T-cell (primary cell): ENCODE data around the gene BRD7. TPM values are rescaled to one million over a fixed set of nuclear protein-coding genes. Genes with fewer than 3 reads are reported as not detected.

Experiments used
- ATAC-seq, 4 experiments: fragments of 200-7000 bp in 3 of 4; fragments of 150-1000 bp in 1 of 4; cut with Tn5 transposase; replicated peaks in 1 of 4; 1 replicate in 3 of 4; 2 replicates in 1 of 4; pipeline ENCODE4 v1.10.0; 2021; ENCODE audit warnings: moderate library complexity in 3 of 4, mild to moderate bottlenecking in 2 of 4, moderate number of reproducible peaks in 1 of 4
- CTCF ChIA-PET, 2 donors: fragments of 300-600 bp; sonication (Branson Sonifier 250); formaldehyde crosslinking; loops; one replicate each; lab custom pipeline; 2022; ENCODE audit warnings: antibody characterized with exemption in 2 of 2; lab: Charles Lee
- POLR2A ChIA-PET, 2 donors: fragments of 300-600 bp; sonication (Branson Sonifier 250); formaldehyde crosslinking; loops; one replicate each; lab custom pipeline; 2022; ENCODE audit warnings: antibody characterized with exemption in 2 of 2; lab: Charles Lee
- DNase-seq, 35 experiments: peaks; one replicate each; pipeline versions ENCODE4 v3.0.0 to v3.0.0-alpha.2; 2013 to 2023
- H3K27ac ChIP-seq: one replicate; pipeline ENCODE4 v1.5.1; 2013; ENCODE audit warnings: low read length
- H3K27me3 ChIP-seq, 2 experiments: replicated peaks in 1 of 2; 1 replicate in 1 of 2; 2 replicates in 1 of 2; pipeline versions ENCODE4 v1.6.1 to v1.7.0; 2013; ENCODE audit warnings: low read length in 1 of 2, mixed read lengths in 1 of 2; ENCODE audit not compliant: control insufficient read depth in 2 of 2, insufficient read depth in 2 of 2; ENCODE audit errors: extremely low read depth in 1 of 2
- H3K36me3 ChIP-seq, 2 donors: 1 replicate in 1 of 2; 2 replicates in 1 of 2; pipeline versions ENCODE4 v1.6.1 to v1.7.0; 2013; ENCODE audit warnings: low read length in 1 of 2; ENCODE audit not compliant: control insufficient read depth in 2 of 2, insufficient read depth in 1 of 2; ENCODE audit errors: extremely low read depth in 1 of 2
- H3K4me1 ChIP-seq, 2 experiments: 1 replicate in 1 of 2; 2 replicates in 1 of 2; pipeline versions ENCODE4 v1.6.1 to v1.7.0; 2013; ENCODE audit warnings: low read length in 2 of 2, mixed read lengths in 1 of 2; ENCODE audit not compliant: insufficient read depth in 2 of 2, control insufficient read depth in 1 of 2; ENCODE audit errors: extremely low read depth in 1 of 2
- H3K4me3 ChIP-seq, 2 donors: 1 replicate in 1 of 2; 2 replicates in 1 of 2; pipeline versions ENCODE4 v1.5.1 to v1.7.0; 2013; ENCODE audit warnings: mild to moderate bottlenecking in 2 of 2, low read length in 1 of 2, moderate library complexity in 1 of 2; ENCODE audit not compliant: control insufficient read depth in 1 of 2; ENCODE audit errors: extremely low read depth in 1 of 2
- H3K9me3 ChIP-seq: 2 replicates; pipeline ENCODE4 v1.7.0; 2013
- H3K27ac Mint-ChIP-seq, 2 donors: one replicate each; pipeline ENCODE4 v1.8.0; 2020 to 2021; ENCODE audit warnings: mild to moderate bottlenecking in 2 of 2, mixed read lengths in 2 of 2
- H3K27me3 Mint-ChIP-seq, 2 donors: one replicate each; pipeline ENCODE4 v1.8.0; 2021 to 2022; ENCODE audit warnings: mixed read lengths in 2 of 2
- H3K36me3 Mint-ChIP-seq: one replicate; pipeline ENCODE4 v1.8.0; 2021; ENCODE audit warnings: mixed read lengths
- H3K4me1 Mint-ChIP-seq, 3 donors: one replicate each; pipeline ENCODE4 v1.8.0; 2020 to 2022; ENCODE audit warnings: mixed read lengths in 3 of 3, mild to moderate bottlenecking in 1 of 3
- H3K4me3 Mint-ChIP-seq, 3 donors: one replicate each; pipeline ENCODE4 v1.8.0; 2020 to 2022; ENCODE audit warnings: mild to moderate bottlenecking in 3 of 3, mixed read lengths in 3 of 3, moderate library complexity in 3 of 3
- H3K9me3 Mint-ChIP-seq, 3 donors: one replicate each; pipeline ENCODE4 v1.8.0; 2020 to 2022; ENCODE audit warnings: mixed read lengths in 3 of 3
- WGBS: methylation state at CpG from one replicate; pipeline ENCODE4 v1.1.5; 2013; ENCODE audit warnings: missing lambda C conversion rate; ENCODE audit not compliant: insufficient coverage; 5-methylcytosine and 5-hydroxymethylcytosine counted together
- total RNA-seq, 35 experiments: library from RNA in 6 of 35; stranded (reverse) in 6 of 35; fragments of 120-200 nt in 1 of 35; gene quantifications; one replicate each; pipeline versions ENCODE4 v1.2.1 to v1.2.4 and lab custom pipeline; 2013 to 2026

BRD7 gene
- total RNA-seq, 5 donors from 2014 or later (not counting 1 experiment from before 2014, with no cell fraction given): 62.9 to 115 (median 75.4) TPM

DNA sequence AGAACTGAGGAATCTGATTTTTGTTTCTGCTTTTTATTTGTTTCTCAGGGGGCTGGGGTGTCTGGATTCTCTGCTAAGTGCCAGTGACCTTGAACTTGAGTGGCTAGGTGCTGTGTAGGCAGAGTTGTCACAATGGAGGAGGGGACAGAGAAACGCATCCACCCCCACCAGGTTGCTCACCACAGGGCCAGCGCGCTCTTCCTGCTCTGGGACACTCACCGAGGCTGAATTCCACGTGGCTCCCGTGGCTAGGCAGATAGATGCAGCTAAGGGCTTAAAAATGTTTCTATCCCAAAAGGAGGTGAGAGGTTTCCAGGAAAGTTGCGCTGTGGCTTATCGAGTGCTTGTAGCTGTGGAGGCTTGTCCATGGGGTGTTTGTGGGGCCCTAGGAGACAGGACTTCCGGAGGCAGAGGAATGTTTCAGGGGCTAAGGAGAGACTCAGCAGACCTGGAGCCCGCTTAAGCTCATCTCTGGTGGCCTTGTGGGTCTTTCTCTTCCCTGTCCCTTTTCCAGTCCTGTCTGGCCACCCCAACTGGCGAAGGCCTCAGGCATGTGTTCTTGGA, 65.7 kb downstream of the BRD7 start:
- Histone ChIP-seq H3K36me3 (peaks cover 41 to 92% of the 10 kb centered on the region in 2 donors), H3K27ac (no peak overlapping the region), H3K4me1 (no peaks in the 10 kb centered on the region), H3K9me3 (no peaks in the 10 kb centered on the region), H3K4me3 (no peak overlapping the region), H3K27me3 (no peaks in the 10 kb centered on the region)
- Mint-ChIP-seq H3K4me3 (no peak overlapping the region), H3K9me3 (no peaks in the 10 kb centered on the region), H3K27me3 (no peaks in the 10 kb centered on the region), H3K27ac (peak overlapping the region; percentile 52 to 59), H3K36me3 (peaks cover 15% of the 10 kb centered on the region), H3K4me1 (no peaks in the 10 kb centered on the region)
- ChIA-PET CTCF (interaction anchor here in 1 of 2 donors (1.0 kb wide), 1 partner anchor 53 kb away, joined by 3 read pairs; no protein-coding TSS in a partner anchor), POLR2A (no interaction called here)
- DNase-seq: no peak
- ATAC-seq: no peak
- 88% methylated on average over 4 of the region's 11 CpGs for WGBS

DNA sequence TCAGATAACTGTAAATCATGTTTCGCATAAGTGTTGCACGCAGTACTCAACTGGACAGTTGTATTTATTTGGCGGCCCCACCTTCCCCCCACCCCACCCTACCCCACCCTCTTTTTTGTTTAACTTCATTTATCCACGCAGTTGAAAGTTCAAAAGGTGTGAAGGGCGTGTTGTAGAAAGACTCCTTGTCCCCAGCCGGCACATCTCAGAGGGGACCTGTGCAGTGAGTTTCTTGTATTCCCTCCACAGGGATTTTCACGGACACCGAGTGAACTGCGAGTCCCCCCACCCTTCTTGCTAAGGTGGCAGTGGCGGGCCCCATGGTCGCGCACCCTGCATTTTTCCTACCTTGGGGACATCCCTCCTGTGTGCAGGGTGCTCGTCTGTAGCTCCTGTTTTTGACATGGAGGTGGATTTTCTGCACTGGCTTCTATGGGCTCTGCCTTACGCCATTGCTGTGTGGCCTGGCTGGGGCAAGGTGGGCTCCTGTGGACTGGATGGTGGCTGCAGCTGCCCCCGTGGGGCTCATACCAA, 66.2 kb downstream of the BRD7 start:
- peak in 1 of 35 experiments; percentile 21 for DNase-seq
- Histone ChIP-seq H3K4me3 (no peak overlapping the region), H3K36me3 (peaks cover 42 to 93% of the 10 kb centered on the region in 2 donors), H3K27me3 (no peaks in the 10 kb centered on the region), H3K4me1 (no peaks in the 10 kb centered on the region), H3K9me3 (no peaks in the 10 kb centered on the region), H3K27ac (no peak overlapping the region)
- ATAC-seq: no peak
- 95% methylated on average over 4 of the region's 15 CpGs for WGBS
- no peaks in the 10 kb centered on the region for H3K4me1 Mint-ChIP-seq
- peaks cover 15% of the 10 kb centered on the region for H3K36me3 Mint-ChIP-seq
- H3K4me3 Mint-ChIP-seq: no peak overlapping the region
- H3K27me3 Mint-ChIP-seq: no peaks in the 10 kb centered on the region
- peak overlapping the region in 1 of 2 donors; percentile 59 for H3K27ac Mint-ChIP-seq
- no peaks in the 10 kb centered on the region for H3K9me3 Mint-ChIP-seq
- POLR2A ChIA-PET: no interaction called here
- CTCF ChIA-PET: interaction anchor here in 1 of 2 donors (1.0 kb wide), 1 partner anchor 53 kb away, joined by 3 read pairs; no protein-coding TSS in a partner anchor

- Mint-ChIP-seq H3K4me3 (no peak overlapping the region), H3K36me3 (peaks cover 13% of the 10 kb centered on the region), H3K9me3 (no peaks in the 10 kb centered on the region), H3K27ac (peak overlapping the region in 1 of 2 donors; percentile 16), H3K4me1 (no peaks in the 10 kb centered on the region), H3K27me3 (no peaks in the 10 kb centered on the region)
- ATAC-seq (no peak), DNase-seq (peak in 1 of 35 experiments; percentile 23)
- POLR2A ChIA-PET: no interaction called here
- no peaks in the 10 kb centered on the region for H3K27me3 ChIP-seq
- no peaks in the 10 kb centered on the region for H3K4me1 ChIP-seq
- H3K36me3 ChIP-seq: peaks cover 42 to 93% of the 10 kb centered on the region in 2 donors
- no peaks in the 10 kb centered on the region for H3K9me3 ChIP-seq
- no peak overlapping the region for H3K4me3 ChIP-seq
- CTCF ChIA-PET: interaction anchor here in 1 of 2 donors (1.0 kb wide), 1 partner anchor 54 kb away, joined by 3 read pairs; no protein-coding TSS in a partner anchor
- 98% methylated on average over 16 of the region's 21 CpGs for WGBS
- no peak overlapping the region for H3K27ac ChIP-seq
These were observed 66.9 kb downstream of the BRD7 start for GRCh38 chr16:50301626-50302471.

DNA sequence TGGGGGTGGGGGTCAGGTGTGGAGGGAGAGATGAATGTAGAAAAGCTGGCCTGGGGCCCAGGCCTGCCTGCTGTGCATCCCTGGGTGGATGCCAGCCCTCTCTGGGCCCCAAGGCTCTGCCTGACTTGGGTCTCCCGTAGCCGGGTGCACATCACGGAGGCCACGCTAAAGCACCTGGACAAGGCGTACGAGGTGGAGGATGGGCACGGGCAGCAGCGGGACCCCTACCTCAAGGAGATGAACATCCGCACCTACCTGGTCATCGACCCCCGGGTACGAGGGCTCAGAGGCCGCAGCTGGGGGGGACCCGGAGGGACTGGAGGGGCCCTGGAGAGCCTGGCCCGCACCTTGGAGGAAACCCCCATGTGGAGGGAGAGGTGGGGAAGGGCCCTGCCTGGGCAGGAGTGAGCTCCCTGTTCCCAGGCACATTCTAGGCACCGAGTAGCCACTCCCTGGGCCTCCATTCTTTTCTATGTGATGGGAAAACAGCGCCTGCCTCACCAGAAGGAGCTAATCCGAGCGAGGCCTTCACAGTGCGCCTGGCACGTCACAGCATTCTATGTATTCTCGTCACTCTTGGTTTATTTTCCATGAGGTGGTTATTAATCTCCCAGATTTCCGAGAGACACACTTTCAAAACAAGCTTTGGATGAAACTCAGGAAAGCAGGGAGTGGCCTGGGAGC, 67.7 kb downstream of the BRD7 start:
- Histone ChIP-seq H3K4me3 (no peak overlapping the region), H3K9me3 (no peaks in the 10 kb centered on the region), H3K36me3 (peaks cover 35 to 92% of the 10 kb centered on the region in 2 donors), H3K27ac (no peak overlapping the region), H3K27me3 (no peaks in the 10 kb centered on the region), H3K4me1 (no peaks in the 10 kb centered on the region)
- no peak for ATAC-seq
- 99% methylated on average over 21 of the region's 23 CpGs for WGBS
- CTCF ChIA-PET: no interaction called here
- Mint-ChIP-seq H3K36me3 (peaks cover 12% of the 10 kb centered on the region), H3K4me3 (no peak overlapping the region), H3K4me1 (peaks cover 0 to 2% (median 0%) of the 10 kb centered on the region in 3 donors), H3K27me3 (no peaks in the 10 kb centered on the region), H3K27ac (no peak overlapping the region), H3K9me3 (no peaks in the 10 kb centered on the region)
- DNase-seq: peak in 1 of 35 experiments; percentile 16
- POLR2A ChIA-PET: no interaction called here

DNA sequence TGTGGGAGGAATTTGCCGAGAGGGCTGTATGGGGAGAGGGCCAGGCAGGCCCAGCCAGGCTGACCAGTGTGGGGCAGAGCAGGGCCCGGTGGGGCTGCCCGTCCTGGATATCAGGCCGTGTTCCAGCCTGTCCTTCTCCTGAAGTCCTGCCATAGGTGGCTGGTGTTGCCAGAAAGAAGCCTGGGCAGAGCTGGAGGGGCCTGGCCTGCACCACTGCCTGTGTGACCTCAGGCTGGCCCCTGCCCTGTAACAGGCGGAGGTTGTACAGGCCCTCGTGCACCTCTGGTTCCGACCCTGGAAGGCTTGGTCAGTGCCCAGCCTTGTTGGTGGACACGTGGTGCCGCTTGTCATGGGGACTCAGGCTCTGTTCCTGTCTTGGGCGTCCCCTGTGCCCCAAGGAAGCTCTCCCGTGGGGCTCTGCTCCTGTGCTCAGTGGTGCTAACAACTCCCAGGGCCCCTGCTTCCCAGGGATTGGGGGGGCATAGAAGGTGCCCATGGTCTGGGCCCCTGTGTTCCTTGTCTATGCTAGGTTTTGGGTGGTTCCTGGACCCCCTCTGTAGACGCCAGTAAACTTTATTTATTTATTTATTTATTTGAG, 69.2 kb downstream of the BRD7 start:
- Histone ChIP-seq H3K36me3 (peaks cover 36 to 92% of the 10 kb centered on the region in 2 donors), H3K27me3 (no peaks in the 10 kb centered on the region), H3K4me3 (no peak overlapping the region), H3K9me3 (no peaks in the 10 kb centered on the region), H3K27ac (no peak overlapping the region), H3K4me1 (peaks cover 0 to 5% of the 10 kb centered on the region in 2 experiments)
- Mint-ChIP-seq H3K9me3 (no peaks in the 10 kb centered on the region), H3K27ac (no peak overlapping the region), H3K36me3 (peaks cover 21% of the 10 kb centered on the region), H3K4me3 (no peak overlapping the region), H3K4me1 (peaks cover 0 to 3% (median 2%) of the 10 kb centered on the region in 3 donors), H3K27me3 (no peaks in the 10 kb centered on the region)
- CTCF ChIA-PET: no interaction called here
- DNase-seq (no peak), ATAC-seq (no peak)
- 97% methylated on average over 7 of the region's 12 CpGs for WGBS
- POLR2A ChIA-PET: no interaction called here
